GM21786 (cell line): ENCODE results near the gene THAP12.
A peak's percentile ranks its signal among the peaks of the same experiment; 100 is the strongest.
"Not testable (repeated sequence)": the region's sequence is repeated elsewhere in the genome, so short reads cannot be mapped to it uniquely, and the experiment has no call there.

ENCODE experiments used
- ATAC-seq: cut with Tn5 transposase; IDR thresholded peaks from one replicate; pipeline ENCODE4 v1.9.1; 2021; ENCODE audit not compliant: unreplicated experiment

The THAP12 gene

GRCh38 chr11:76380977-76381719 lies at the start of gene THAP12, which contains the start of gene GVQW3:
TSS of gene THAP12 (minus strand) at chr11:76381132. CDS start at chr11:76380836, 296 bp downstream.
TSS of gene GVQW3 (plus strand) at chr11:76381323. CDS start at chr11:76381829, 506 bp downstream.
- peak; percentile 77 for ATAC-seq

- no peak for ATAC-seq
Measured at GRCh38 chr11:76426660-76427059, 45.7 kb upstream of the THAP12 start.

DNA sequence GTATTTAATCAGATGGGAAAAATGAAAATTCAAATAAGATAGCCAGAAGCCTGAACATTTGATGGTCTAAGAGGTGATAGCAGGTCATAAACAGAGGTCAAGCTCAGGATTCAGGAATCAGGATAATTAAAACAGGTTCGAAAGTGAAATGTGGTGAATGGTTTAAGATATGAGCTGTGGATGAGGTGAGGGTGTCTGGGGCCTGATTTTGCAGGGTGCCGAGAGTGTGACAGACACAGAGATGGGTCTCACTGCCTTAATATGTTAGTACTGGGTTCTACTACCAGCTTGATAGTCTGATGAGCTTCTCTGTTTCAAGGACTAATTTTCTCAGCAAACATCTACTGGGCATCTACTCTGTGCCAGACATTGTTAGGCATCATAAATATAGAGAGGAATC lies 44.0 kb upstream of the THAP12 start:
- no peak for ATAC-seq

GRCh38 chr11:76424379-76424778 lies 43.4 kb upstream of the THAP12 start:
- ATAC-seq = no peak

GRCh38 chr11:76419896-76420295 lies 39.0 kb upstream of the THAP12 start:
- ATAC-seq = no peak

- ATAC-seq = no peak
Measured at GRCh38 chr11:76415073-76415472, 34.1 kb upstream of the THAP12 start.

DNA sequence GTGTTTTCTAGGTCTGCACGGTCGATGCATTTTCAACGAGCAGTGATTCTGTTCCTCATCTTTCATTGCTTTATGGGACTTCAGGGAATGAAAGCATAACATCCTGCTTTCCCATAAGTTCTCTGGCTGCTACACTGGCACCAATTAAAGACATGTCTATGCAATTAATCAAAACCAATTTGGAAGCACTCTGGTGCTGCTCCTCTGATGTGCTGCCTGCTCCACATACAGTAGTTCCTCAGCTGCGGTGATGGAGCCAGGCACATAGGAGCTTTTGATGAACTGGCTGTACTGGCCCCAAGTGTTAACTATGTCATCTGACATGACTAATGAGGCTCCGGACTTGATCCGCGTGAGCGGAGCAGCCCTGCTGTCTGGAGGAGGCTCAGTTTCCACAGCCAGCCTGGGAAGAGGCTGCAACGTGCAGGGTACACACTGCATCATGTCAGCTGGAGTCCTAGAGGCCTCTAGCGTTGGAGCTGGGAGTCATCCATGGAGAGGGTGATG lies 30.0 kb upstream of the THAP12 start:
- no peak for ATAC-seq

DNA sequence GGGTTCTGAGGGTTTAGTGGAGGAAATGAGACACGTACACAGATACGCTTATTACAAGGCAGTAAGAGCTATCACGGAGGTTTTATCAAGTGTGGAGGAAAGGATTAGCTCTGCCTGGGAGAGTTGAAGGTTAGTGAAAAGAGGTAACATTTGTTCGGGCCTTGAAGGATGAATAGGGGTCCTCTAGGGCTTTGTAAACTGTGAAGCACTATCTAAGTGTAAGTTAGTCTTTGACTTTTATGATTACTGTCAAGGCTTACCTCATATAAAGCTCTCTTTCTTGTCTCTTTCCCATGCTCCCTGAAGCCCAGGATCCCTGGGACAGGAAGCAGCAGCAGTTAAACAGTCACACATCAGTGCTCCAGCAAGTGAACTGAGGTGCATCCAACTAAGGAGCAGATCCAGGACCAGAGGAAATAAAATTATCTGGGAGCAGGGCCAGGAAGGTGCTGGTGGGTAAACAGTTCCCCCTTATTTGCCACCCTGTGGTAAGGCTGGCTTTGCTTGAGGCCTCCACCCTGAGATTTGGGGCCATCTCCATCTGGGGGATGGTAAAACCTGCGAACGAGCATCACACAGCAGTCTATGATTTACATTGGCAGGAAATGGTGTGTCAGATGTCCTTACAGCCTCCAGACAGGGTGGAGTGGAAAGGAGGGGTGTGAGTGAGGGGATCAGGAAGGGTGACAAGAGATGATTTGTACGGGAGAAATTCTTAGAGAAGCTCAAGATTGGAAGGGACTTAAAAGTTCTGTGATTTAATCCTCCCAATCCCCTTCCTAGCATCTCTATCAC lies 27.4 kb upstream of the THAP12 start:
- ATAC-seq = no peak

GRCh38 chr11:76406359-76406758 lies 25.4 kb upstream of the THAP12 start:
- ATAC-seq = no peak

- ATAC-seq = not testable (repeated sequence)
Measured at GRCh38 chr11:76401484-76401883, 20.6 kb upstream of the THAP12 start.

DNA sequence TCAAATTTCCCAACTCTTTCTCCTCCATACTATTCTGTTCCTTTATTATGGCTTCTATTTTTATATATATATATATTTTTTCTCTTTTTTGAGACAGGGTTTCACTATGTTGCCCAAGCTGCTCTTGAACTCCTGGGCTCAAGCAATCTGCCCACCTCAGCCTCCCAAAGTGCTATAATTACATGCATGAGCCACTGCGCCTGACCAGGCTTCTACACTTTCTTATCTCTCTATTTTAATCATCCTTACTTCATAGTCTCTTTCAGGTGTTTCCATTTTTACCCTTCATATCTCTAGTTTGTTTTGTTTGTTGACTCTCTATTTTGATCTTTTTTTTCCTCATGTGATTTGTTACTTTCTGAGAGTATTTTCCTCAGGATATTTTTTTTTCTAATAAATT lies 20.0 kb upstream of the THAP12 start:
- no peak for ATAC-seq

- peak; percentile 61 for ATAC-seq
Measured at GRCh38 chr11:76397383-76397782, 16.5 kb upstream of the THAP12 start.

GRCh38 chr11:76395296-76395695 lies 14.4 kb upstream of the THAP12 start:
- ATAC-seq = no peak

- no peak for ATAC-seq
Measured at GRCh38 chr11:76394411-76394810, 13.5 kb upstream of the THAP12 start.

DNA sequence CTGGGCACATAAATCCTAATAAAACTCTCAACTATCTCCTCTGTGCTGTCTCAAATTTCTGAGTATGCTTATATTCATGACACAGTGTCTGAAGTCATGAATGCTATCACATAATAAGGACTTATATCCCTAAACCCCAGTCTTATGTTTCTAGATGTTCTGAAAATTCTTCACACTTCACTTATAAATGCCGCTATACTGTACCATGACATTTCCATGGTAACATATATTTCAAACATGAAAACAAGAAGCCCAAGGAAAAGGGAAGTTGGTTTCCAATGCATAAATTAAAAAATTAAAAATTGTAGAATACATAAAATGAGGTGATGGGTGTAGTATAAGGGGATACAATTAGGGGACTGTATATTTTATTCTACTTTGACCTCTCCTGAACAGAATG lies 11.9 kb upstream of the THAP12 start:
- no peak for ATAC-seq

DNA sequence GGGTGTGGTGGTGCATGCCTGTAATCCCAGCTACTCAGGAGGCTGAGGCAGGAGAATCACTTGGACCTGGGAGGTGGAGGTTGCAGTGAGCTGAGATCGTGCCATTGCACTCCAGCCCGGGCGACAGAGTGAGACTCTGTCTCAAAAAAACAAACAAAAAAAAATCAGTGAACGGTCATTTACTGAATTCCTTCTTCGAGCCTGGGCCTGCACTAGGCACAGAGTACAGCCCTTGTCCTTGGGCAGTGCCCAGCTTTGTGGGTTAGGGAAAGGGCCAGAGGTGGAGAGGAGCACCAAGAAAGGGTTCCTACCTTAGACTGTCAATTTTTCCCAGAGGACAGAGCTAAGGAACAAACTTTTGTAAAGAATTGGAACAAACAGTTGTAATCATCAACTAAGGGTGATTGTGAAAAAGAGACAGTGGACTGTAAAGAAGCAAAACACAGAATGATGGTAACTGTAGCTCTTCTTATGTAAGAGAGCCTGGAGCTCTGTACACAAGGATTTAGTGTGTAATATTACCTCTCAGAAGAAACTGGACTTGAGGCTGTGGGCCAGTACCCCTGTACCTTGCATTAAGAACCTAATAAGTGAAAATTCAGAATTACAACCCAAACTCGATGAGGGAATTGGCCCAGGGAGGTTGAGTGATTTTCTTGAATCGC lies 11.0 kb upstream of the THAP12 start:
- ATAC-seq = no peak

- no peak for ATAC-seq
Measured at GRCh38 chr11:76391021-76391420, 10.1 kb upstream of the THAP12 start.

DNA sequence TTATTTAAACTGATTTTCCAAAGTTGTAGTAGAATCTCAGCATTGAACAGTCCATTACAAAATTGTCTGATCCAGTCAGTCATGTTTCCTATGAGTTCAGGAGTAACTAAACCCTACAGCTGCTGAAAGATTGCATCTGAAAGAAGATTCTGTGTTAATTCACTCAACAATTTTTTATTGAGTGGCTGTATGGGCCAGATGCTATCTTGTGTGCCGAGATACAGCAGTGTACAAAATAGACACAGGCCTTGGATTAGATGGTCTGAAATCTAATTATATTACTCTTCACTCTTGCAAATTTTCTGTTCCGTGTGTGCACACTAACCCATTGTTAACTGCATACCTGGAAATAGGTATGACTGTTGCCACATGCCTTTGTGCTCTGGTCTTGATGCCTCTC lies 7.5 kb upstream of the THAP12 start:
- no peak for ATAC-seq

DNA sequence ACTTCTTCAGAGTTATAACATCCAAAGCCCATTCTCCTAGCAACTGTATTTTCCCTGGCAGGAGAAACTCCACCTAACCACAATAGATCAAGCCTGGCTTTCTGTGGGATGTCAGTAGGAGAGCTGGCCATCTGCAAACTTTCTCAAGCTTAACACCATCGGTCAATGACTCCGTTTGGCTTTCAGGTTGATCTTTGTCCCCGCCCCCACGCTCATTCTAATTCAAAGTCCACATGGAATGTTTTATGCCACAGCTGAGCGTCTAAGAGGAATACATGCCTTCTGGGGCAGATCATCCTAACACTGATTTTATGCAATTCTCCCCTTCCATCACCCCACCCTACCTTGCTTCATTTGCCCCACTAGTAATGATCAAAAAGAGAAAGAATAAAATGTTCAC lies 5.0 kb upstream of the THAP12 start:
- no peak for ATAC-seq

- ATAC-seq = no peak
Measured at GRCh38 chr11:76382209-76382608, 1.3 kb upstream of the THAP12 start.

DNA sequence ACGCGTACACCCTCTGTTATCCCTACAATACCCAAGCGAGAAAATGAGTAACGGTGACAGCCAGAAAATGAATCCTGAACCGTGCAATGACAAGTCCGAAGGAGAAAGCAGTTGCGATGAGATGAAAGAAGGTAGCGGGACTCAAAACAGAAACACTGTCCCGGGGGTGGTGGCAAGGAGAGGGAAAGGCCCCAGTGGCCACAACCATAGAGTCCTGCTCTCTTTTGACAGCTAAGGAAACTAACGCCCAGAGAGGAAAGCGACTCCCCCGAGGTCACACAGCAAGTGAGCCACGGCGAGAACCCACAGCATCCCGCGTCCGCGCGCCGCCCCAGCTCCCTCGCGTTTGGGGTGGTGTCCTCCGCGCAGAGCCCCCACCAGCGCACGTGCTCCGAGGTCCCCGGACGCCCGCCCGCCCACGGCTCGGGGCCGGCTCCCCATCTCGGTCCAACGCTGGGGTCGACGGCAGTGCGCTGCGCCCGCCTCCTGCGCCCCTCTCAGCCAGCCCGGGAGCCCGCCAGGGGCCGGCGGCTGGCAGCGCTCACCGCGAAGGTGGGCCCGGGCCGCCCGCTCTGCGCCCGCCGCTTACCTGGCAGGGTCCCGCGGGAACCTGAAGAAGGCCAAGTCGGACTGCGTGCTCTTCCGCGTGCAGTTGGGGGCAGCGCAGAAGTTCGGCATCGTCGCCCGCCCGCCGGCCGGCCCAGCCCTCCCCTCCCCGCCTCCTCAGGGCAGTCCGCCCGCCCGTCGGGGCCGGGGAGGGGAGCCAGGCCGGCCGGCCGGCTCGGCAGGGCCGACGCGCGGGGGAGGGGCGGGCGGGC lies 564 bp downstream of the THAP12 start:
- ATAC-seq = peak; percentile 19
